Transverse colon (tissue), 4 donors: Measurements from ENCODE around the gene AGMO.

Experiments
- POLR2A ChIP-seq: fragments of 450-650 bp; IDR thresholded peaks from one replicate; pipeline ENCODE4 v1.6.1; 2016; ENCODE audit warnings: antibody characterized with exemption, mild to moderate bottlenecking, moderate library complexity
- POLR2AphosphoS5 ChIP-seq, 3 donors: sonication (generic); formaldehyde crosslinking; IDR thresholded peaks; one replicate each; pipeline ENCODE4 v1.6.1; 2016; ENCODE audit warnings: antibody characterized with exemption in 3 of 3
- TF ChIP-seq, protein P1 (sequence below), 5 experiments: fragments of 200-600 bp in 3 of 5; fragments of 450-650 bp in 2 of 5; sonication (generic) in 3 of 5; IDR thresholded peaks; 1 replicate in 2 of 5; 2 replicates in 3 of 5; pipeline ENCODE4 v1.5.1; 2016 to 2017; ENCODE audit warnings: antibody characterized with exemption in 5 of 5, inconsistent platforms in 3 of 5, mild to moderate bottlenecking in 2 of 5, moderate library complexity in 1 of 5

DNA sequence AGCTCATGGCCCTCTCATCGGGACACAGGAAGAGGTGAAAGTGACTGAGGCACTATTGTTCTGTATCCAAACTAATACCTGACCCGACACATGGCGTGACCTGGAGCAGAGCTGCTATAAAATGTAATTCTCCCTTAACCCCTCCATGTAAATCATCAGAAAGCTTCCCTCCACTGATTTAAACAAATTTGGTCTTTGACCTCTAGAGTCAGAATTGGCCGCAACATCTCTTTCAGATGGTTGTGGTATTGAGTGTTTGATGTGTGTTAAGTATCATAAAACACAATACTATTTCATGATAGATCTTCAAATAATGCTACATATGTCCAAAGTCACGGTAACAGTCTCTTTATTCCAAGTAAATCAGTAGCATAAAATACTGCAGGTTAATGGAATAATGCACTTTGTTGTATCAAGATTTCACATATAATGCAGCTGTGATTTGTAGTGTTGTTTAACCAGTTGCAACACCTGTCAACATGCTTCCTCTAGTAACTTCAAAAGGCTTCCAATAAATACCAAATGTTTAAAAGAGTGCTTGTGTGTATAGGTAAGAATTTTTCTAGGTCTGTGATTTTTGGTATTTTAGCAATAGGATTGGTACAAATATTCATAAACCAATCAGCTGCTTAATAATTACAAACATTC lies 144.3 kb downstream of the AGMO start:
- TF ChIP-seq, protein P1, sequence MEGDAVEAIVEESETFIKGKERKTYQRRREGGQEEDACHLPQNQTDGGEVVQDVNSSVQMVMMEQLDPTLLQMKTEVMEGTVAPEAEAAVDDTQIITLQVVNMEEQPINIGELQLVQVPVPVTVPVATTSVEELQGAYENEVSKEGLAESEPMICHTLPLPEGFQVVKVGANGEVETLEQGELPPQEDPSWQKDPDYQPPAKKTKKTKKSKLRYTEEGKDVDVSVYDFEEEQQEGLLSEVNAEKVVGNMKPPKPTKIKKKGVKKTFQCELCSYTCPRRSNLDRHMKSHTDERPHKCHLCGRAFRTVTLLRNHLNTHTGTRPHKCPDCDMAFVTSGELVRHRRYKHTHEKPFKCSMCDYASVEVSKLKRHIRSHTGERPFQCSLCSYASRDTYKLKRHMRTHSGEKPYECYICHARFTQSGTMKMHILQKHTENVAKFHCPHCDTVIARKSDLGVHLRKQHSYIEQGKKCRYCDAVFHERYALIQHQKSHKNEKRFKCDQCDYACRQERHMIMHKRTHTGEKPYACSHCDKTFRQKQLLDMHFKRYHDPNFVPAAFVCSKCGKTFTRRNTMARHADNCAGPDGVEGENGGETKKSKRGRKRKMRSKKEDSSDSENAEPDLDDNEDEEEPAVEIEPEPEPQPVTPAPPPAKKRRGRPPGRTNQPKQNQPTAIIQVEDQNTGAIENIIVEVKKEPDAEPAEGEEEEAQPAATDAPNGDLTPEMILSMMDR (IDR thresholded peaks at IDR 0.05), result no peak
- TF ChIP-seq POLR2A (no peak), POLR2AphosphoS5 (IDR thresholded peaks at IDR 0.05) (no peak)
